GM19099 (cell line): ENCODE data around the gene SLC22A9.

Experiments
- POLR2A ChIP-seq: IDR thresholded peaks from 3 replicates; pipeline ENCODE4 v1.6.1; 2011; ENCODE audit warnings: low read depth; ENCODE audit not compliant: insufficient read length; ENCODE audit errors: extremely low read depth

SLC22A9 gene

GRCh38 chr11:63427971-63428508 is 58.5 kb downstream of the SLC22A9 start:
- no peak for TF ChIP-seq POLR2A

GRCh38 chr11:63443714-63444113 is 74.1 kb downstream of the SLC22A9 start:
- no peak for TF ChIP-seq POLR2A

GRCh38 chr11:63444160-63444559 is 74.6 kb downstream of the SLC22A9 start:
- no peak for TF ChIP-seq POLR2A

GRCh38 chr11:63445118-63445517 is 75.5 kb downstream of the SLC22A9 start:
- TF ChIP-seq POLR2A, result no peak

GRCh38 chr11:63445720-63446119 is 76.1 kb downstream of the SLC22A9 start:
- no peak for TF ChIP-seq POLR2A

GRCh38 chr11:63448646-63449045 is 79.1 kb downstream of the SLC22A9 start:
- no peak for TF ChIP-seq POLR2A

GRCh38 chr11:63459586-63459985 is 90.0 kb downstream of the SLC22A9 start:
- TF ChIP-seq POLR2A, result no peak
